H1 (cell line): ENCODE results near the gene PDIA6.

Source experiments
- CEBPB ChIP-seq: IDR thresholded peaks from 2 replicates; pipeline ENCODE4 v1.6.1; 2012; ENCODE audit warnings: low read depth, low read length
- EZH2 ChIP-seq: fragments of 200-600 bp; sonication (generic); IDR thresholded peaks from 2 replicates; pipeline ENCODE4 v1.7.1; 2012; ENCODE audit warnings: low read depth, mild to moderate bottlenecking, moderate library complexity, low read length, inconsistent platforms; ENCODE audit not compliant: severe bottlenecking
- MAFK ChIP-seq: IDR thresholded peaks from 2 replicates; pipeline ENCODE4 v1.6.1; 2012; ENCODE audit warnings: low read depth, mild to moderate bottlenecking, improper control_type of control experiment, low read length
- NRF1 ChIP-seq: IDR thresholded peaks from 2 replicates; pipeline ENCODE4 v1.6.1; 2011; ENCODE audit warnings: mild to moderate bottlenecking, low read depth, low read length, improper control_type of control experiment
- POLR2A ChIP-seq, 2 experiments: IDR thresholded peaks; 1 replicate in 1 of 2; 2 replicates in 1 of 2; pipeline ENCODE4 v1.6.1; 2011; ENCODE audit warnings: low read depth in 2 of 2, low read length in 2 of 2, mild to moderate bottlenecking in 2 of 2; ENCODE audit errors: control extremely low read depth in 1 of 2
- TF ChIP-seq, protein P1 (sequence below), 3 experiments: IDR thresholded peaks; 1 replicate in 2 of 3; 2 replicates in 1 of 3; pipeline versions ENCODE4 v1.5.1 to v1.6.1; 2011; ENCODE audit warnings: low read length in 3 of 3, mild to moderate bottlenecking in 3 of 3, inconsistent platforms in 2 of 3, low read depth in 1 of 3, moderate library complexity in 1 of 3; ENCODE audit not compliant: insufficient read depth in 1 of 3; ENCODE audit errors: control extremely low read depth in 1 of 3

DNA sequence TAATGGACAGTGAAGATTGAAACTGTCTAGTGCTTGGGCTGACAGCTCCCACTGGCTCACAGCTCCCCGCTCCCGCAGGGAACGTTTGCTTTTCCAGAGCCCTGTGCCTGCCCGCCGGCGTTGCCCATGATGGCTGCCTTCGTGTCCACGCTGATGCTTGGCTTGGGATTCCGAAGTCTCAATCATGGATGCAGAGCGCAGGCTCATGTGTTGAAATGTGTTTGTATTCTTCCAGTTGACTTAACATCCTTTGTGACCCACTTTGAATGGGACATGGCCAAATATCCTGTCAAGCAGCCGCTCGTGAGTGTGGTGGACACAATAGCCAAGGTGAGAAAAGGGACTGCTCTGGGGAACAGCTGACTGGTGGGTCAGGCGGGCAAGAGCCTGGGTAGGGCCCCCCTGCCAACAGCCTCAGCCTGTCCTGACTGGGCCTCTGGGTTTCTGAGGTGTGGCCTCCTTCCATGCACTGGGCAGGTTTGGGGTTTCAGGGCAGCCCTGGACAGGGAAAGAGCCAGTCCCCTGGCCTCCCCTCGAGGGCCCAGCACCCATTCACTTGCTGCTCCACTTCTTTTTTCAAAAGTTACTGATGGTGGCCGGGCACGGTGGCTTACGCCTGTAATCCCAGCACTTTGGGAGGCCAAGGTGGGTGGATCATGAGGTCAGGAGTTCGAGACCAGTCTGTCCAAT, 48.3 kb downstream of the PDIA6 start:
- TF ChIP-seq, protein P1, sequence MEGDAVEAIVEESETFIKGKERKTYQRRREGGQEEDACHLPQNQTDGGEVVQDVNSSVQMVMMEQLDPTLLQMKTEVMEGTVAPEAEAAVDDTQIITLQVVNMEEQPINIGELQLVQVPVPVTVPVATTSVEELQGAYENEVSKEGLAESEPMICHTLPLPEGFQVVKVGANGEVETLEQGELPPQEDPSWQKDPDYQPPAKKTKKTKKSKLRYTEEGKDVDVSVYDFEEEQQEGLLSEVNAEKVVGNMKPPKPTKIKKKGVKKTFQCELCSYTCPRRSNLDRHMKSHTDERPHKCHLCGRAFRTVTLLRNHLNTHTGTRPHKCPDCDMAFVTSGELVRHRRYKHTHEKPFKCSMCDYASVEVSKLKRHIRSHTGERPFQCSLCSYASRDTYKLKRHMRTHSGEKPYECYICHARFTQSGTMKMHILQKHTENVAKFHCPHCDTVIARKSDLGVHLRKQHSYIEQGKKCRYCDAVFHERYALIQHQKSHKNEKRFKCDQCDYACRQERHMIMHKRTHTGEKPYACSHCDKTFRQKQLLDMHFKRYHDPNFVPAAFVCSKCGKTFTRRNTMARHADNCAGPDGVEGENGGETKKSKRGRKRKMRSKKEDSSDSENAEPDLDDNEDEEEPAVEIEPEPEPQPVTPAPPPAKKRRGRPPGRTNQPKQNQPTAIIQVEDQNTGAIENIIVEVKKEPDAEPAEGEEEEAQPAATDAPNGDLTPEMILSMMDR (IDR thresholded peaks at IDR 0.05; ENCODE audit: control extremely low read depth in 1 of 3, insufficient read depth in 1 of 3, low read depth in 1 of 3, low read length in 3 of 3), result no peak
- no peak for TF ChIP-seq MAFK
- TF ChIP-seq POLR2A (IDR thresholded peaks at IDR 0.05; ENCODE audit: control extremely low read depth in 1 of 2, low read depth in 2 of 2, low read length in 2 of 2), result no peak
- TF ChIP-seq CEBPB, result no peak
- TF ChIP-seq NRF1, result no peak
- no peak for TF ChIP-seq EZH2
